ENCODE measurements around the gene GNPNAT1. TPM values are rescaled to one million over a fixed set of nuclear protein-coding genes. Genes with fewer than 3 reads are reported as not detected.

GNPNAT1 gene
- total and polyA plus RNA-seq, 9 donors = 9.9 to 29.8 (median 16.5) TPM

- Histone ChIP-seq H3K27me3 (no peaks in the 10 kb centered on the region), H3K9me3 (no peaks in the 10 kb centered on the region), H3K4me1 (ENCODE audit: insufficient read depth) (no peaks in the 10 kb centered on the region), H3K27ac (no peak overlapping the region), H3K4me3 (no peak overlapping the region), H3K36me3 (no peaks in the 10 kb centered on the region)
- intact Hi-C loops (cut with DNase I) = no loop called here
- DNase-seq = no peak
- TF ChIP-seq EP300 (IDR thresholded peaks at IDR 0.05) (no peak), POLR2A (IDR thresholded peaks at IDR 0.05) (no peak), CTCF (IDR thresholded peaks at IDR 0.05) (no peak)
- WGBS, 3 donors = 89 to 93% (median 90%) methylated on average over 12 of the region's 12 CpGs
Observed at GRCh38 chr14:52835122-52835903, 43.9 kb upstream of the GNPNAT1 start.

- H3K27me3 ChIP-seq = no peaks in the 10 kb centered on the region
- no peak for TF ChIP-seq CTCF (IDR thresholded peaks at IDR 0.05)
- TF ChIP-seq POLR2A (IDR thresholded peaks at IDR 0.05) = no peak
- TF ChIP-seq EP300 (IDR thresholded peaks at IDR 0.05) = no peak
- WGBS, 3 donors = 11 to 26% (median 22%) methylated on average over 1 of the region's 1 CpG
- no peaks in the 10 kb centered on the region for H3K4me1 ChIP-seq (ENCODE audit: insufficient read depth)
- DNase-seq = no peak
- H3K36me3 ChIP-seq = no peaks in the 10 kb centered on the region
- no peak overlapping the region for H3K4me3 ChIP-seq
- intact Hi-C loops (cut with DNase I) = no loop called here
- no peak overlapping the region for H3K27ac ChIP-seq
- H3K9me3 ChIP-seq = no peaks in the 10 kb centered on the region
Observed at GRCh38 chr14:52834440-52834842, 43.0 kb upstream of the GNPNAT1 start.

- Histone ChIP-seq H3K27ac (no peak overlapping the region), H3K9me3 (no peaks in the 10 kb centered on the region), H3K27me3 (no peaks in the 10 kb centered on the region), H3K4me3 (no peak overlapping the region), H3K4me1 (ENCODE audit: insufficient read depth) (no peaks in the 10 kb centered on the region), H3K36me3 (no peaks in the 10 kb centered on the region)
- intact Hi-C loops (cut with DNase I) = no loop called here
- TF ChIP-seq CTCF (IDR thresholded peaks at IDR 0.05) (no peak), POLR2A (IDR thresholded peaks at IDR 0.05) (no peak), EP300 (IDR thresholded peaks at IDR 0.05) (no peak)
- DNase-seq = no peak
- 94 to 97% (median 95%) methylated on average over 5 of the region's 5 CpGs for WGBS, 3 donors
Observed at GRCh38 chr14:52833891-52834290, 42.5 kb upstream of the GNPNAT1 start.

- TF ChIP-seq CTCF (IDR thresholded peaks at IDR 0.05) = no peak
- no peak for TF ChIP-seq EP300 (IDR thresholded peaks at IDR 0.05)
- no peak for TF ChIP-seq POLR2A (IDR thresholded peaks at IDR 0.05)
- no peak for DNase-seq
- 92 to 96% (median 92%) methylated on average over 7 of the region's 7 CpGs for WGBS, 3 donors
- H3K4me3 ChIP-seq = no peak overlapping the region
- no peaks in the 10 kb centered on the region for H3K4me1 ChIP-seq (ENCODE audit: insufficient read depth)
- no peak overlapping the region for H3K27ac ChIP-seq
- no peaks in the 10 kb centered on the region for H3K9me3 ChIP-seq
- intact Hi-C loops (cut with DNase I) = loop anchor here in 1 of 4 donors (10.0 kb wide), 1 partner anchor 135 kb away; no protein-coding TSS in a partner anchor
- H3K36me3 ChIP-seq = no peaks in the 10 kb centered on the region
- H3K27me3 ChIP-seq = no peaks in the 10 kb centered on the region
Observed at GRCh38 chr14:52829527-52830185, 38.2 kb upstream of the GNPNAT1 start.

All from ovary (tissue), 9 donors.